Gastroesophageal sphincter (tissue), 3 donors: ENCODE measurements around the gene SLC25A21.

Experiments used
- POLR2A ChIP-seq, 2 donors: fragments of 450-650 bp; IDR thresholded peaks; one replicate each; pipeline ENCODE4 v1.6.1; 2017; ENCODE audit warnings: antibody characterized with exemption in 2 of 2, mild to moderate bottlenecking in 2 of 2, moderate library complexity in 1 of 2
- TF ChIP-seq, protein P1 (sequence below), 4 experiments: fragments of 200-600 bp in 2 of 4; fragments of 450-650 bp in 2 of 4; sonication (generic) in 1 of 4; IDR thresholded peaks; one replicate each; pipeline ENCODE4 v1.5.1; 2017 to 2019; ENCODE audit warnings: antibody characterized with exemption in 4 of 4, mild to moderate bottlenecking in 2 of 4, moderate library complexity in 2 of 4

DNA sequence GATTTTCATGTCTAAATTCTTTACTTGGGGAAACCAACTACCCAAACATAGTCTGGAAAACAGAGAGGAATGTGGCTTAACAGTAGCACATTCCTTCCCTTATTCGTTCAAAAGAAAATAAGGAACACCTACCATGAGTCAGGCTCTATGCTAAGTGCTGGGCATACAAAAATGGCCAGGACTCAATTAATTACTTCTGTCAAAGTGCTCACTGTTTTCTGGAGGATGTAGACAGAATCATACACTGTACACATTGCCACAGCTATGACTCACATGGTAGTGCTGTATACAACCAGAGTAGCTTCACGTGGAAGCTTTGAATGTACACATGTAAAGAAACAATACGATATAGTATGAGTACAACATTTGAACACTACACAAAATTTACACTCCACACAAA is 50.1 kb downstream of the SLC25A21 start:
- TF ChIP-seq POLR2A (IDR thresholded peaks at IDR 0.05) = no peak
- TF ChIP-seq, protein P1, sequence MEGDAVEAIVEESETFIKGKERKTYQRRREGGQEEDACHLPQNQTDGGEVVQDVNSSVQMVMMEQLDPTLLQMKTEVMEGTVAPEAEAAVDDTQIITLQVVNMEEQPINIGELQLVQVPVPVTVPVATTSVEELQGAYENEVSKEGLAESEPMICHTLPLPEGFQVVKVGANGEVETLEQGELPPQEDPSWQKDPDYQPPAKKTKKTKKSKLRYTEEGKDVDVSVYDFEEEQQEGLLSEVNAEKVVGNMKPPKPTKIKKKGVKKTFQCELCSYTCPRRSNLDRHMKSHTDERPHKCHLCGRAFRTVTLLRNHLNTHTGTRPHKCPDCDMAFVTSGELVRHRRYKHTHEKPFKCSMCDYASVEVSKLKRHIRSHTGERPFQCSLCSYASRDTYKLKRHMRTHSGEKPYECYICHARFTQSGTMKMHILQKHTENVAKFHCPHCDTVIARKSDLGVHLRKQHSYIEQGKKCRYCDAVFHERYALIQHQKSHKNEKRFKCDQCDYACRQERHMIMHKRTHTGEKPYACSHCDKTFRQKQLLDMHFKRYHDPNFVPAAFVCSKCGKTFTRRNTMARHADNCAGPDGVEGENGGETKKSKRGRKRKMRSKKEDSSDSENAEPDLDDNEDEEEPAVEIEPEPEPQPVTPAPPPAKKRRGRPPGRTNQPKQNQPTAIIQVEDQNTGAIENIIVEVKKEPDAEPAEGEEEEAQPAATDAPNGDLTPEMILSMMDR (IDR thresholded peaks at IDR 0.05) = no peak
